Right lobe of liver (tissue), 4 donors: ENCODE data around the gene MYO3B.

Source experiments
- POLR2A ChIP-seq: fragments of 450-650 bp; IDR thresholded peaks from one replicate; pipeline ENCODE4 v1.6.1; 2017; ENCODE audit warnings: antibody characterized with exemption, mild to moderate bottlenecking
- TF ChIP-seq, protein P1 (sequence below), 4 donors: fragments of 200-600 bp in 3 of 4; fragments of 450-650 bp in 1 of 4; IDR thresholded peaks; one replicate each; pipeline versions ENCODE4 v1.5.1 to v1.8.0; 2016 to 2022; ENCODE audit warnings: antibody characterized with exemption in 4 of 4, mild to moderate bottlenecking in 2 of 4
- donor health status: DM: no; HTN: no; CAD: no.
- donor health status: DM: no; HTN: no; CAD: no.
- donor health status: DM: no; HTN: yes; CAD: no.

DNA sequence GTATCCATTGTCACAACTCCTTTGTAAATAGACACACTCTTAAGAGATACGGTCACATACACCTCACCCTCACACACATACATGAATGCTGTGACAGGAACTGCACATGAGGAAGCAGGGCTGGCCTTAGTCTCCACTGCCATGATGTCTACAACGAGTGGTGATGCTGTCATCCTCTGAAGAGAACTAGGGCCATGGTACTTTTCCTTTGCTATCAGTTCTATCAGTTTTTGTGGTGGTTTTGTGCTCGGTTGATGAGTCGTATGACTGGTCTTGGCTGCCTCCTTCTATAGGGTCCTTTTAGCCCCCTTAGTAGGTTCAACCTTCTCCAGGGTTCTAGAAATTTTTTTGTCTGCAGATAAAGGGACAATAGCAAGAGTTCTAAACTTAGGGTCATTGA is 66.0 kb downstream of the MYO3B start:
- TF ChIP-seq POLR2A: no peak
- TF ChIP-seq, protein P1, sequence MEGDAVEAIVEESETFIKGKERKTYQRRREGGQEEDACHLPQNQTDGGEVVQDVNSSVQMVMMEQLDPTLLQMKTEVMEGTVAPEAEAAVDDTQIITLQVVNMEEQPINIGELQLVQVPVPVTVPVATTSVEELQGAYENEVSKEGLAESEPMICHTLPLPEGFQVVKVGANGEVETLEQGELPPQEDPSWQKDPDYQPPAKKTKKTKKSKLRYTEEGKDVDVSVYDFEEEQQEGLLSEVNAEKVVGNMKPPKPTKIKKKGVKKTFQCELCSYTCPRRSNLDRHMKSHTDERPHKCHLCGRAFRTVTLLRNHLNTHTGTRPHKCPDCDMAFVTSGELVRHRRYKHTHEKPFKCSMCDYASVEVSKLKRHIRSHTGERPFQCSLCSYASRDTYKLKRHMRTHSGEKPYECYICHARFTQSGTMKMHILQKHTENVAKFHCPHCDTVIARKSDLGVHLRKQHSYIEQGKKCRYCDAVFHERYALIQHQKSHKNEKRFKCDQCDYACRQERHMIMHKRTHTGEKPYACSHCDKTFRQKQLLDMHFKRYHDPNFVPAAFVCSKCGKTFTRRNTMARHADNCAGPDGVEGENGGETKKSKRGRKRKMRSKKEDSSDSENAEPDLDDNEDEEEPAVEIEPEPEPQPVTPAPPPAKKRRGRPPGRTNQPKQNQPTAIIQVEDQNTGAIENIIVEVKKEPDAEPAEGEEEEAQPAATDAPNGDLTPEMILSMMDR (IDR thresholded peaks at IDR 0.05): no peak
